Skeletal muscle cell (primary cell): ENCODE results near the gene CLK4.
"Not testable (repeated sequence)": the region's sequence is repeated elsewhere in the genome, so short reads cannot be mapped to it uniquely, and the experiment has no call there.

Source experiments
- DNase-seq: peaks from one replicate; pipeline ENCODE4 v3.0.0-alpha.2; 2010; ENCODE audit warnings: low read depth
- H3K4me3 ChIP-seq: 2 replicates; pipeline ENCODE4 v1.5.1; 2011; ENCODE audit warnings: low read depth, mild to moderate bottlenecking, control low read depth, low read length, moderate library complexity

Gene CLK4

DNA sequence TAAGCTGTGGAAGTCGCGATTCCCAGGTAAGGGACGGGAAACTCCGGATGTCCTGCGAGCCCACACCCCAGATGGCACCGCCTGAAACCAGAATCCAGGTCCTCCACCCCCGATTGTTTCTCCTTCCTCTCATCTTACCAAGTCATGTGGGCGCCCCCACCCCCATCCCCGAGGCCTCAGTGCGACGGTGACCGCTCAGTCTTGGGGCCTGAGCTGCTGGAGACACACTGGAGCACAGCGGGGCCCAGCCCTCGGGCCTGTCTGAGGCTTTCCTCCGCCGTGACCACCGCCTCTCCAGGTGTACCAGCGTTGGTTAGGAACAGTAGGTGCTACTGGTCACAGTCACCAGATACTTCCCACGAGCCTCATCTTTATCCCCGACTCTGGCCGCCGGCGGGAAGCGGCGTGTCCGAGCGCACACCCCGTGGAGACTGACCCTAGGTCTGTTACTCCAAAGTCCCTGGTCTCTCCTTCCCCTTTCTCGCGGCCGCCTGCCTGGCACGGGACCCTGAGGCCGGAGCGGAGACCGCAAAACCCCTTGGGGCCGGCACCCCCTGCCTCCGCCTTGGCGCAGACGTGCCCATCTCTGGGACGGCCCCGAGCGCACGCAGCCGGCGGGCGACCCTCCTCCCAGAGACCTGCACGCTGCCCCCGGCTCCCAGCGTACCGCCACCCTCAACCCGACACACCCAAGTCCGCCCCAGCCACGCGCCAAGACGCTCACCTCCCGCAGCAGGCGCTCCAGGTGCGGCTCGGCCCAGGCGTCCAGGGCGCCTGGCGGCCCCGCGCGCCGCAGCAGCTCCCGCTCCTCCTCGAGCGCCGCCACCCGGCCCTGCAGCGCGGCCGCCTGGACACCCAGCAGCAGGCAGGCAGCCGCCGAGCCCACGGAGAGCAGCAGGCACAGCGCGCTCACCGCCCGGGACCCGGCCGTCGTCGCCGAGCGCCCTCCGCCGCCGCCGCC, 37.4 kb downstream of the CLK4 start:
- no peak for DNase-seq
- peak overlapping the region; percentile 53 for H3K4me3 ChIP-seq

- no peak overlapping the region for H3K4me3 ChIP-seq
- no peak for DNase-seq
Observed at GRCh38 chr5:178588769-178589168, 38.1 kb downstream of the CLK4 start.

DNA sequence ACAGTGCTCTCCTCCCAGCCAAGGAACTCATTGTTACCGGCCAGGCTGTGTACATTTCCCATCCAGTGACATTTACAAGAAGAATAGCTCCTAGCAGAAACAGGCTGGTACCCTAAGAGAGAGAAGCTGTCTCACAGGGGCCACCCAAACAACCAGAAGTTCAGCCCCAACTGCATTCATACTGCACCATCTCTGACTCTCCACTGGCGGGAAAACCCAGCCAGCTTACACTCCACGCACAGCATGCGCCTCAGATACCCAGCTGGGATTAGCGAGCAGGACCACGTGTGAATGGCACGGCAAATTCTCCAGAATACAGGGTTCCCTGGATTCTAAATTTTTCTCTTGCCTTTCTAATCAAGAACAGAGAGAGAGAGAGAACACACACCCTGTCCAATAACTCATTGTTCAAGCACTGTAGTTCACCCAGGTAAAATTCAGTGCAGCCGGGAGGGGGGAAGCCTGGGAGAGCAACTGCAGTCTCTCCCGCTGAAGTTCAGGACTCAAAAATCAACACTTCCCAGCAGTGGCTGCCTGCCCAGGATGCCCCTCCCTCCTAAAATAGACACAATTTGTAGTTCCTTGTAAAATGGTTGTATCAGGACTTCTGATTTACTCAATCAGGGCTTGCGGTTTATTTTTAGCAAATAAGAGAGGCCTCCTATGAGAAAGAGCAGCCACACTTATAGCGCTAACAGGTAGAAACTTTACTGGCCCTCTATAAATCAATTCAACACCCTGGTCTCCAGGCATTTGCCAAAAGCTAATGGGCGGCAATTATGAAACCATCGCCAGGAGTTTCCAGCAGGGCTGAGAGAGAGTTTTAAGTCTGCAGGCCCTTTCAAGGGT, 38.9 kb downstream of the CLK4 start:
- no peak for DNase-seq

GRCh38 chr5:178586396-178586795, 40.5 kb downstream of the CLK4 start:
- no peak for DNase-seq
- no peak overlapping the region for H3K4me3 ChIP-seq

More for the DNA sequence above, 38.9 kb downstream of the CLK4 start:
- no peak overlapping the region for H3K4me3 ChIP-seq

- not testable (repeated sequence) for DNase-seq, H3K4me3 ChIP-seq
Observed at GRCh38 chr5:178585421-178585820, 41.4 kb downstream of the CLK4 start.

GRCh38 chr5:178583279-178583678, 43.6 kb downstream of the CLK4 start:
- no peak for DNase-seq

GRCh38 chr5:178582291-178582690, 44.6 kb downstream of the CLK4 start:
- H3K4me3 ChIP-seq, result no peak overlapping the region
- no peak for DNase-seq

More at GRCh38 chr5:178583279-178583678, 43.6 kb downstream of the CLK4 start:
- no peak overlapping the region for H3K4me3 ChIP-seq

DNA sequence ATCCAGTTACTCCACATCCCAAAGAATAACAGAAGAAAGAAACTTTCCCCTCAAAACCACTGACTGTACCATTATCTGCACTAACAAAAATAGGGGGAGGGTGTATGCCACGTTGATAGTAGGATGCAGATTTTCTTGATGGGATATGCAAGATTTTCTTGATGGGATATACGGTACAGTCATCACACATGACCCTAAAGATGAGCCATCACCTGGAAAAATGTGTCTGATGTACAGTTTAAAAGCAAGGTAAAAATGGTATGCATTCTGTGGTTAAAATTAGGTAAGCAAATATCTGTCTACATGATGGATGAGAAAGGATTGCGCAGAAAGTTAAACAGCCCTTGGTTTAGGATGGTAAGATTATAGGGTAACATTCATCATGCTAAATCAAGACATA, 45.2 kb downstream of the CLK4 start:
- no peak overlapping the region for H3K4me3 ChIP-seq
- DNase-seq, result no peak

DNA sequence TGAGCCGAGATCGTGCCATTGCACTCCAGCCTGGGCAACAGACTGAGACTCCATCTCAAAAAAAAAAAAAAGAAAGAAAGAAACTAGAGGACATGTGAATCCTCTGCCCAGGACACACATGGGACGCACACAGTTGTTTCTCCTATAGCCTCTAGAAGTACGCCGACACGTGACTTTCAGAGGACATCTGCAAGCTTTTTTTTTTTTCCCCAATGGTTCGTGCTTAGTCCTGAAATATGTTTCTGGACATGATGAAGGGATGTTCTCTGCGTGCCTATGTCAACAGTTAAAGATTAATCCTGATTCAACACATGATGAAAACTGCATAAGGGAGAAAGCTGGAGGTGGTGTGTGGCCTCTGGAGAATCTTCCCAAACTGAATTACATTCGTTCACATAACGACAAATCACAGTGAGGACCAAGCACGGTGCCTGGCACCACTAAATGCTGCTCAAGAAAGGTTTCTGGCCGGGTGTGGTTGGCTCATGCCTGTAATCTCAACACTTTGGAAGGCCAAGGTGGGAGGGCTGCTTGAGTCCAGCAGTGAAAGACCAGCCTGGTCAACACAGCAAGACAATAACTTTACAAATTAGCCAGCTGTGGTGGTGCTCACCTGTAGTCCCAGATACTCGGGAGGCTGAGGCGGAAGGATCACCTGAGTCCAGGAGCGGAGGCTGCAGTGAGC, 46.4 kb downstream of the CLK4 start:
- DNase-seq, result no peak
- no peak overlapping the region for H3K4me3 ChIP-seq

GRCh38 chr5:178577944-178578343, 48.9 kb downstream of the CLK4 start:
- no peak for DNase-seq
- H3K4me3 ChIP-seq, result no peak overlapping the region

- no peak overlapping the region for H3K4me3 ChIP-seq
- no peak for DNase-seq
Observed at GRCh38 chr5:178577376-178577839, 49.4 kb downstream of the CLK4 start.

DNA sequence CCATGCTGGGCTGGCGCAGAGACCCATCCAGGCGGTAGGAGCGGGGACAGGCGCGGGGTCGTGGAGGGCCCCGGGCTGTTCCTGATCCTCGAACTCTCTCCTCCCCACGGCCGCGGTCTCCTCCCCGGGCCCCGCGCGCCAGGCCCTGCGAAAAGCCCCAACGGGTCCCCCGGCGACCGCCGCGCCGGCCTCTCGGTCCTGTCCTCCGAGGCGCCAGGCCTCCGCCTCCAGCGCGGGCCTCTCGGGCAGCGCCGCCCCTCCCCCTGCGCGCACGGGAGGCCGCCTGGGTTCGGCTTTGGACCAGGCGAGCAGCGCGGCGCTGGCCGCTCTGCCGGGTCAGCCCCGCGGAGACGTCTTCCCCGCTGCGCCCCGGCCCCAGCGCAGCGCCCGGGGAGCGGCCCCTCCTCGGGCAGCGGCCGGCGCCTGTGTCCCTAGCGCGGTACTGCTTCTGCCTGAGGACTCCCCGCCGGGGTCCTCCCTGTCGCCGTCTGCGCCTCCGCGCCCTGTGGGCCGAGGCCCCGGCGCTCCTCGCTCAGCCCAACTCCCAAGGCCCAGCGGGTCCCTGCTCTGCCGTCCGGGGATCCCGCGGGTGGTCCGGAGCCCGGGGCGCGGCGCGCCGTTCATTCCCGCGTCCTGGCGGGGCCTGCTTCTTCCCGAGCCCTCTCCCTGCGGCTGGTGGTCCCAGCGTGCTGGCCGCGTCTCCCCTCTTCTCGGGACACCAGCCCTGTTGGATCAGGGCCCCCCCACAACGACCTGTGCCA, 50.1 kb downstream of the CLK4 start:
- no peak for DNase-seq
- no peak overlapping the region for H3K4me3 ChIP-seq

- H3K4me3 ChIP-seq, result no peak overlapping the region
- no peak for DNase-seq
Observed at GRCh38 chr5:178573216-178573615, 53.6 kb downstream of the CLK4 start.

DNA sequence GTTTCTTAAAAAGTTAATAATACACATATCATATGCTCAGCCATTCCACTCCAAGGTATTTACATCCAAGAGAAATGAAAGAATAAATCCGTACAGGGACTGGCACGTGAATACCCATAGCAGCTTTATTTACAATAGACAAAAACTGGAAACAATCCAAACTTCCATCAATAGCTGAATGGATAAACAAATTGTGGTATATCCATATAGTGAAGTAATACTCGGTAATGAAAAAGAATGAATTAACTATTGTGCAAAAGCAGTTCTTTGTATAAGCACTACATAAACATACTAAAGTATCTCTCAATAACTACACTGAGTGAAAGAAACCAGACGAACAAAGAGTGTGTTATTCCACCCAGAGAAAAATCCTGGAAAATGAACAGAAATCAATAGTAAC, 54.2 kb downstream of the CLK4 start:
- no peak for DNase-seq
- no peak overlapping the region for H3K4me3 ChIP-seq

- no peak overlapping the region for H3K4me3 ChIP-seq
- DNase-seq, result no peak
Observed at GRCh38 chr5:178569485-178569884, 57.4 kb downstream of the CLK4 start.

GRCh38 chr5:178564811-178565550, 61.9 kb downstream of the CLK4 start:
- no peak overlapping the region for H3K4me3 ChIP-seq

DNA sequence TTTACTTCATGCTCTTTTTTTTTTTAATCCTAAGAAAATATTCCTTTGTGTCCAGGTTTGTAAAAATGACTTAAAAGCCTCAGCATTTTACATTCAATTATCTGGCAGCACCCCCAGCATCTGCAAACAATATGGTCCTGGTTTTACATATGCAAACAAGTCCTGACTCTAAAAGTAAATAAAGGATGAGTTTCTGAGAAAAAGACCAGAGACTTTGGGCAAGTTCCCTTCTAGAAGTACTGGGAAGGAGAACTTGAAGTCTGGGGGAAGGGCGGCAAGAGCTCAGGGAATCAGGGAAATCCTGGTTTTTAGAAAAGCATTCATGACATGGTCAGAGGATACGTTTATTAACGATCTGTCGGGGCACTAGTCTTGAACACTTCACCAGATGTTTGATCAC, 62.5 kb downstream of the CLK4 start:
- no peak overlapping the region for H3K4me3 ChIP-seq
- DNase-seq, result no peak

More at GRCh38 chr5:178564811-178565550, 61.9 kb downstream of the CLK4 start:
- DNase-seq, result no peak

DNA sequence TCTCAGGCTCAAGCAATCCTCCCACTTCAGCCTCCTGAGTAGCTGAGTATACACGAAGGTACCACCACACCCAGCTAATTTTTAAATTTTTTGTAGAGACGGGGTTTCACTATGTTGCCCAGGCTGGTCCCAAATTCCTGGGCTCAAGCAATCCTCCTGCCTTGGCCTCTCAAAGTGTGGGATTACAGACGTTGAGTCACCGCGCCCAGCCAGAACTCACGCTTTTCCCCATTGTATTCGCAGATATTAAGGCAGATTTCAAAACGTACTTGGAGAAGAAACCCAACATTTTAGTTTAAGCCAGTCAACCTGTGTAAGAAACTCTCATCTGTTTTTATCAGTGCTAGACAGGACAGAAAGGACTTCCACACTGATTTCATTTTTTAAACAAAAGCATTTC, 63.2 kb downstream of the CLK4 start:
- no peak for DNase-seq
- no peak overlapping the region for H3K4me3 ChIP-seq
